ENCODE measurements around the gene TAF1D.
"Not testable (repeated sequence)": the region's sequence is repeated elsewhere in the genome, so short reads cannot be mapped to it uniquely, and the experiment has no call there.

TAF1D gene

GRCh38 chr11:93741094-93741881 is at the start of gene TAF1D, which contains the start of gene C11orf54:
Gene TAF1D (minus strand): TSS chr11:93741495. CDS start chr11:93739304, 2,191 bp downstream.
Gene C11orf54 (plus strand): TSS chr11:93741672. CDS start chr11:93747394, 5,722 bp downstream.
- peak; percentile 96 for DNase-seq

GRCh38 chr11:93784935-93785360 is 43.7 kb upstream of the TAF1D start:
- DNase-seq: no peak

GRCh38 chr11:93784145-93784934 is 43.0 kb upstream of the TAF1D start, which contains the start of gene MED17:
Gene MED17 (plus strand): TSS chr11:93784282. CDS start chr11:93784514, 232 bp downstream.
- DNase-seq: peak; percentile 86 to 88

- peak in 1 of 2 experiments; percentile 61 for DNase-seq
These were observed 42.5 kb upstream of the TAF1D start for GRCh38 chr11:93783765-93784144.

GRCh38 chr11:93783362-93783761 is 42.1 kb upstream of the TAF1D start:
- no peak for DNase-seq

GRCh38 chr11:93775289-93775688 is 34.0 kb upstream of the TAF1D start:
- no peak for DNase-seq

GRCh38 chr11:93774560-93774959 is 33.3 kb upstream of the TAF1D start:
- DNase-seq: not testable (repeated sequence)

GRCh38 chr11:93773601-93774200 is 32.4 kb upstream of the TAF1D start:
- DNase-seq: no peak

- DNase-seq: no peak
These were observed 31.8 kb upstream of the TAF1D start for GRCh38 chr11:93773045-93773477.

- DNase-seq: no peak
These were observed 30.8 kb upstream of the TAF1D start for GRCh38 chr11:93772123-93772522.

- DNase-seq: no peak
These were observed 28.9 kb upstream of the TAF1D start for GRCh38 chr11:93770160-93770559.

- no peak for DNase-seq
These were observed 25.7 kb upstream of the TAF1D start for GRCh38 chr11:93767018-93767417.

GRCh38 chr11:93766504-93766903 is 25.2 kb upstream of the TAF1D start:
- no peak for DNase-seq

- no peak for DNase-seq
These were observed 24.3 kb upstream of the TAF1D start for GRCh38 chr11:93765551-93765950.

- no peak for DNase-seq
These were observed 20.6 kb upstream of the TAF1D start for GRCh38 chr11:93761910-93762309.

GRCh38 chr11:93759123-93759522 is 17.8 kb upstream of the TAF1D start:
- not testable (repeated sequence) for DNase-seq

- no peak for DNase-seq
These were observed 16.9 kb upstream of the TAF1D start for GRCh38 chr11:93757924-93758865.

- DNase-seq: no peak
These were observed 16.0 kb upstream of the TAF1D start for GRCh38 chr11:93757301-93757700.

GRCh38 chr11:93756748-93757147 is 15.5 kb upstream of the TAF1D start:
- DNase-seq: no peak

- DNase-seq: no peak
These were observed 11.9 kb upstream of the TAF1D start for GRCh38 chr11:93753241-93753640.

GRCh38 chr11:93751001-93751400 is 9.7 kb upstream of the TAF1D start:
- DNase-seq: no peak

- no peak for DNase-seq
These were observed 5.8 kb upstream of the TAF1D start for GRCh38 chr11:93747122-93747521.
